Skin epidermis (tissue), 12 donors: ENCODE data around the gene TMEM151B.

Source experiments
- H3K27ac ChIP-seq, 21 experiments: fragments of 200-600 bp; sonication (generic) in 11 of 21; one replicate each; pipeline ENCODE4 v1.5.0; 2020; ENCODE audit warnings: mild to moderate bottlenecking in 3 of 21, inconsistent platforms in 2 of 21, moderate library complexity in 2 of 21
- H3K4me3 ChIP-seq, 7 experiments: fragments of 200-600 bp; sonication (generic) in 2 of 7; one replicate each; pipeline ENCODE4 v1.5.0; 2020; ENCODE audit warnings: inconsistent platforms in 2 of 7, mild to moderate bottlenecking in 2 of 7, moderate library complexity in 1 of 7

Gene TMEM151B

DNA sequence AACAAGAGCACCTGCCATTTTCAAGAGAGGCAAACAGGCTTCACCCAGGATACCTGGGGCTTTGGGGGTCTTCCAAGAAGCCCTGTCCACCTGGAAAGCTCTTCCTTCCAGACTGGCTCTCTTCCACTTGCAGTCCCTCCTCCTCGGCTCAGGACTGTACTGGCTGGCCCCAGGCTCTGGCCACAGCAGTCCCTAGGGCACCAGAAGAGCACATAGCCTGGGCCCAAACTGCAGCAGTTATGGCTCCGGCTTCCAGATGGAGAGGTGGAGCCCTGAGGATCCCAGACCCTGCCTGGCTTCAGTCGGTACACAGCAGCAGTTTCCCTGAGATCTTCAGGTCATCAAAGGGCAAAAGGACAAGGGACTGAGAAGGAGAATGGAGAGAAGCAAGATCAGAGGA, 11.3 kb upstream of the TMEM151B start:
- Histone ChIP-seq H3K27ac (no peak overlapping the region), H3K4me3 (no peak overlapping the region)

DNA sequence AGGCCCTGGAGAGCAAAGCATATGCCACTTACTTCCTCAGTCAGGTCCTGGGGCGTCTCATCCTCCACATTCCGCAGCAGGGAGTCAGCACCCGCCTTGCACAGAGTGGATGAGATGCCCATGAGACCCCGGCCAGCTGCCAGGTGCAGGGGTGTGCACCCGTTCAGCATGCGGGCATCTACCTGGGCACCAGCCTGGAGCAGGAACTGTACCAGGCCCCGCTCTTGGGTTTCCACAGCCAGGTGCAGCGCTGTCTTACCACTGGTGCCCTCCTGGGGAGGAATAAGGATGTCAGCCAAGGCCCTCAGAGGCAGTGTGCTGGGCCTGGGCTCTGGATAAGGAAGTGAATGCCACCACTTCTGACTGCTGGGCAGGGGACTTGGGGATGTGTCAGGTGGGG, 10.2 kb upstream of the TMEM151B start:
- peak overlapping the region in 1 of 21 experiments; percentile 9 for H3K27ac ChIP-seq
- H3K4me3 ChIP-seq: no peak overlapping the region

- Histone ChIP-seq H3K27ac (peak overlapping the region in 1 of 21 experiments; percentile 9), H3K4me3 (no peak overlapping the region)
Measured at GRCh38 chr6:44260451-44261297, 9.6 kb upstream of the TMEM151B start.

DNA sequence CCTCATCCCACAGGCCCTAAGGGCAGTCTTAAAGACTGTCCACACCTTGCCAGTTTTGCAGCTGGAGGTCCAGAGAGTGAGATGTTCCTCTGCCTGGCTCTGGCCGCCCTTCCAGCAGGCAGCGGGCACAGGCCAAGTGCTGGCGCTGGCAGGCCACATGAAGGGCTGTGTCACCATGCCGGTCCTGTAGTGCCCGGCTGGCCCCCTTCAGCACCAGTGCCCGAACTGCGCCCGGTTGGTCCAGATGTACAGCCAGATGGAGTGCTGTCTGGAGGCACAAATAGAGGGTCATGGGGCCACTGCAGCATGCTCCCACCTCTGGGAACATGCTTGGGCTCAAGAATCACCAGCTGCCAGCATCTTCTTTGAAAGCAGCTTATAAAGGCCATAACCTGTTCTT, 8.7 kb upstream of the TMEM151B start:
- Histone ChIP-seq H3K27ac (peak overlapping the region in 2 of 21 experiments; percentile 89 to 97), H3K4me3 (no peak overlapping the region)

- Histone ChIP-seq H3K4me3 (peak overlapping the region; percentile 20 to 97 (median 76)), H3K27ac (peak overlapping the region in 20 of 21 experiments; percentile 23 to 97 (median 86))
Measured at GRCh38 chr6:44262467-44263353, 7.5 kb upstream of the TMEM151B start.

GRCh38 chr6:44263354-44264100, 6.7 kb upstream of the TMEM151B start:
- peak overlapping the region in 20 of 21 experiments; percentile 26 to 97 (median 86) for H3K27ac ChIP-seq
- H3K4me3 ChIP-seq: peak overlapping the region; percentile 60 to 97 (median 92)

- peak overlapping the region; percentile 60 to 97 (median 92) for H3K4me3 ChIP-seq
- H3K27ac ChIP-seq: peak overlapping the region in 19 of 21 experiments; percentile 71 to 97 (median 88)
Measured at GRCh38 chr6:44264154-44265006, 5.9 kb upstream of the TMEM151B start.

DNA sequence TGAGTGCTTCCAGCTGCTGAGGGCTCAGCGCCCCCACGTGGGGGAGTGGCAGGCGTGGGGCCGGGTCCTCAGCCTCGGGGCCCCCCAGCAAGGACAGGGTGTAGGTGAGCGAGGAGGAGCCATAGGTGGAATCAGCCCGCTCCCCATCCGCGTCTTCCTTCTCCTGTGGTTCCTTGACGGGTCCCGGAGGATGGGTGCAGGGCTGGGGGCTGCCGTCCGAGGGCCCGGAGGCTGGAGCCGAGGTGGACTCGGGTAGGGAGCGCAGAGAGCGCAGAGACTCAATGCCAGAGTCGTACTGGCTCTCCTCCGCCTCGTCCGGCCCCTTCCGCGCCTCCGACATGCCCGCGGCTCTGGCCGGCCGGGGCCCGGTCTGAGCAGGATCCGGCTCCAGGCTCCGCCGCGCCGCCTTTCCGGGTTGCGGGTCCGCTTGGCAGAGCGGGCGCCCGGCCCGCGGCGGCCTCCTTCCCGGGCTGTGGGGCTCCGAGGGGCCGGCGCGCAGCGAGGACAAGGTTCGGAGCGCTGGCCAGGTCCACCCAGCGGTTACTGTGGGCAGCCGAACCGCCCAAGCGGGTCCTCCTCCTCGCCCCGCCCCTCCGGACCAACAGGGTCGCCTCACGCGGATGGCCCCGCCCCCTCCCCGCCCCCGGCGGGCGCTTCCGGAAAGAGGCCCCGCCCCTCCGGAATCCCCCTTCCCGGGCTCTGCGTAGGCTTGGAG, 5.1 kb upstream of the TMEM151B start, which contains the start of gene NFKBIE:
TSS of gene NFKBIE (minus strand) at position 545 of the 715 bp plus-strand sequence. CDS start at position 340, 205 bp downstream.
- H3K4me3 ChIP-seq: peak within 1 kb of the TSS; percentile 60 to 97 (median 92)
- H3K27ac ChIP-seq: peak within 1 kb of the TSS; percentile 31 to 97 (median 87)

DNA sequence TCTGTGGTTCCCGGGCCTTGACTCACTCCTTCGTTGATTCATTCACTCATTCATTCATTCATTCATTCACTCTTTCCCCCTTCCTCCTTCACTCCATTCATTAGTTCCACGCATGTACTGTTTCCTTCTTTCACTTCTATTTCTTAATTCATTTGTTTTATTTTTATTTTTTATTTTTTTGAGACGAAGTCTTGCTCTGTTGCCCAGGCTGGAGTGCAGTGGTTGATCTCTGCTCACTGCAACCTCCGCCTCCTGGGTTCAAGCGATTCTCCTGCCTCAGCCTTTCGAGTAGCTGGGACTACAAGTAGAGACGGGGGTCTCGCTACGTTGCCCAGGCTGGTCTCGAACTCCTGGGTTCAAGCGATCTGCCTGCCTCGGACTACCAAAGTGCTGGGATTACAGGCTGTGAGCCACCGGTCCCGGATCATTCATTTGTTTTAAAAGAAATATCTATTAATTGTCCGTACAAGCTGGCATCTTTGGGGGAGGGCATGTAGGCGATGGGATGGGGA, 4.5 kb upstream of the TMEM151B start:
- Histone ChIP-seq H3K4me3 (peak overlapping the region; percentile 60 to 97 (median 92)), H3K27ac (peak overlapping the region in 12 of 21 experiments; percentile 55 to 97 (median 88))

DNA sequence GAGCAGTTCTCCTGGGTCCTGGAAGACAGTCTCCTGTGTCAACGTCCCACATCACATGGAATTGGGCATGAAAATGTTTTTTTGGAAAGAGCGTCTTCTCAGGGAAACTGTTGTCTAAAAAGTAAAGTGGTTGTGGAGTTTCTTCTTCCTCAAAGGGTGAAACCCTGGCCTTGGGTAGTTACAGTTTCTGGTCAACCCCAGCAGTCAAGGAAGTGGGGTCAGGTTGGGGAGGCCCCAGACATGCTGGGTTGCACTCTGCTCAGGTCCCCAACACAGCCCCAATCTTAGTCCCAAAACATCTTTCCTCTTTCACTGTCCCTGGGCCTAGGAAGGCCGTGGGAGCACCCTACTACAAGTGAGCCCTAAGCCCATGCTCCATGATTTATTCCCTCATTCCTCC, 3.9 kb upstream of the TMEM151B start:
- no peak overlapping the region for H3K4me3 ChIP-seq
- peak overlapping the region in 1 of 21 experiments; percentile 64 for H3K27ac ChIP-seq

GRCh38 chr6:44267252-44267651, 3.0 kb upstream of the TMEM151B start:
- H3K4me3 ChIP-seq: no peak overlapping the region
- no peak overlapping the region for H3K27ac ChIP-seq

GRCh38 chr6:44268095-44268628, 2.1 kb upstream of the TMEM151B start:
- Histone ChIP-seq H3K27ac (no peak overlapping the region), H3K4me3 (no peak overlapping the region)

DNA sequence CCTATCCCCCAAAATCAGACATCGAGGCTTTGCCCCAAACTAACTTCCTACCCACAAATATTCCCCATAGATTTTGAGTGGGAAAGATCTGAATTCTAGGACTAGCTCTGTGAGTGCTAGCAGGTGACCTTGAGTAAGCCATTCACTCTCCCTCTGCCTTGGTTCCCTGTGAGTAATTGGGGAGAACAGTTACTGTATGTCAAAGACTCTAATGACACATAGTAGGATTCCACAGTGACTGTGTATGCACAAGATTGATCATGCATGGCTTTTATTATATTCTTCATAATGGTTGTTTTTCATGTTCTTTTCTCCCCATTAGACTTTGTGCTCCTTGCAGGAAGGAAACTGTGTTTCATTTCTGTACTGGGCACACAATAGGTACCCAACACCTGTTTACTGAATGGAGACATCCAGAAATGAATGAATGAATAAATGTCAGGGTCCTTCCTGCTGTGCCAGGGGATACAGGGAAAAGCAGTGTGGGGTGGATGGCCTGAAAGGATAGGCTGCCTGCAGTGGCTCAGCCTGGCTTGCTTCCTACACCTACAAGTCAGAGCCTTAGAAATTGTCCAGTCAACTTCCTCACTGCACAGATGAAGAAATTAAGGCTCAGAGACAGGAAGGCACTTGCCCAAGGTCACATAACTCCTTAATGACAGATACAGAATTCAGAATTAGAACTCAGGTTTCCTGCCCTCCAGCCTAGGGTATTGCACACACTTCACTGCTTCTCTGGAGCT, 901 bp upstream of the TMEM151B start:
- H3K27ac ChIP-seq: no peak overlapping the region
- no peak overlapping the region for H3K4me3 ChIP-seq

- peak overlapping the region in 5 of 7 experiments; percentile 17 to 44 (median 25) for H3K4me3 ChIP-seq
- H3K27ac ChIP-seq: no peak overlapping the region
Measured at GRCh38 chr6:44270526-44271405, 516 bp downstream of the TMEM151B start.

DNA sequence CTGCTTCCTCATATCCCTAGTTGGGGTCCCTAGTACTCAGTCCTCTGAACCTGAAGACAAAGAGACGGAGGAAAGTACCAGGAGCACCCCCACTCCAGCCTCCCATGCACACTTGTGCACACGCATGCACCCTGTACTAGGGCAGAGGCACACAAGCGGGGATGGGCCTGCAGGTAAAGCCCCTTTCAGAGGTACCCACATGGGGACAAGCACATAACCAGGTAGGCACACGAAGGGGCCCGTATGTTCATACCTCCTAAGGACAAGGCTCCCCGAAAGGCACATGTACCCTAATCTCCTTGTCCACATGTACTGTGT, 1.1 kb downstream of the TMEM151B start:
- no peak overlapping the region for H3K4me3 ChIP-seq

GRCh38 chr6:44271914-44272313, 1.7 kb downstream of the TMEM151B start:
- H3K4me3 ChIP-seq: no peak overlapping the region
- H3K27ac ChIP-seq: no peak overlapping the region

More for the DNA sequence above, 1.1 kb downstream of the TMEM151B start:
- H3K27ac ChIP-seq: no peak overlapping the region
